Caco-2 (cell line): ENCODE data around the gene HOXD12. TPM values are rescaled to one million over a fixed set of nuclear protein-coding genes. Genes with fewer than 3 reads are reported as not detected.

Source experiments
- BruUV-seq: library from RNA; stranded (reverse); fragments of 400-500 nt; replicated peaks from 2 replicates; lab custom pipeline; 2021; lab: Mats Ljungman, UMichigan
- CTCF ChIA-PET: fragments of 300-600 bp; sonication (Branson Sonifier 250); formaldehyde crosslinking; loops from one replicate; lab custom pipeline; 2022; ENCODE audit warnings: antibody characterized with exemption; lab: Charles Lee
- POLR2A ChIA-PET: fragments of 300-600 bp; sonication (Branson Sonifier 250); formaldehyde crosslinking; loops from one replicate; lab custom pipeline; 2022; ENCODE audit warnings: antibody characterized with exemption; lab: Charles Lee
- DNase-seq, 2 experiments: peaks; one replicate each; pipeline versions ENCODE4 v3.0.0 to v3.0.0-alpha.2; 2020 to 2022
- H3K27me3 ChIP-seq: replicated peaks from 2 replicates; pipeline ENCODE4 v1.6.0; 2011; ENCODE audit warnings: low read length; ENCODE audit not compliant: control insufficient read depth, insufficient read depth
- H3K36me3 ChIP-seq: 2 replicates; pipeline ENCODE4 v1.5.1; 2011; ENCODE audit warnings: low read length; ENCODE audit not compliant: control insufficient read depth, insufficient read depth
- H3K4me1 ChIP-seq: fragments of 250-450 bp; sonication (Bioruptor Pico); 2 replicates; pipeline ENCODE4 v1.5.1; 2020; ENCODE audit warnings: mild to moderate bottlenecking
- H3K4me3 ChIP-seq: 2 replicates; pipeline ENCODE4 v1.5.1; 2011; ENCODE audit warnings: low read depth, mild to moderate bottlenecking, control low read depth, low read length
- H3K9me3 ChIP-seq: fragments of 250-450 bp; sonication (Bioruptor Pico); 2 replicates; pipeline ENCODE4 v1.5.1; 2020; ENCODE audit warnings: mild to moderate bottlenecking, moderate library complexity
- H3K27ac Mint-ChIP-seq: one replicate; pipeline ENCODE4 v1.8.0; 2022; ENCODE audit warnings: mixed read lengths; ENCODE audit not compliant: unreplicated experiment
- H3K27me3 Mint-ChIP-seq: one replicate; pipeline ENCODE4 v1.8.0; 2022; ENCODE audit warnings: mixed read lengths; ENCODE audit not compliant: insufficient read depth, unreplicated experiment
- H3K36me3 Mint-ChIP-seq: one replicate; pipeline ENCODE4 v1.8.0; 2022; ENCODE audit warnings: mild to moderate bottlenecking, mixed read lengths; ENCODE audit not compliant: insufficient read depth, unreplicated experiment
- H3K4me1 Mint-ChIP-seq: one replicate; pipeline ENCODE4 v1.8.0; 2022; ENCODE audit warnings: low read depth, mixed read lengths; ENCODE audit not compliant: unreplicated experiment
- H3K4me3 Mint-ChIP-seq: one replicate; pipeline ENCODE4 v1.8.0; 2022; ENCODE audit warnings: mild to moderate bottlenecking, moderate library complexity, mixed read lengths; ENCODE audit not compliant: unreplicated experiment
- H3K9me3 Mint-ChIP-seq: one replicate; pipeline ENCODE4 v1.8.0; 2022; ENCODE audit warnings: mixed read lengths; ENCODE audit not compliant: unreplicated experiment
- intact Hi-C: fragments of 100-400 bp; cut with micrococcal nuclease; formaldehyde crosslinking; loops from one replicate; pipeline ENCODE4 v1.10.0; 2022; ENCODE audit not compliant: unreplicated experiment
- total RNA-seq: library from RNA; stranded (reverse); gene quantifications from 2 replicates; pipeline ENCODE4 v1.2.3, GENCODE V29; 2022
- TF ChIP-seq, protein P1 (sequence below), 2 experiments: fragments of 200-600 bp in 1 of 2; IDR thresholded peaks; 1 replicate in 1 of 2; 2 replicates in 1 of 2; pipeline versions ENCODE4 v1.5.1 to v1.8.0; 2011 to 2022; ENCODE audit warnings: antibody characterized with exemption in 1 of 2, control low read depth in 1 of 2, inconsistent platforms in 1 of 2, low read depth in 1 of 2, low read length in 1 of 2, mild to moderate bottlenecking in 1 of 2, moderate library complexity in 1 of 2; ENCODE audit not compliant: insufficient read depth in 1 of 2, severe bottlenecking in 1 of 2, unreplicated experiment in 1 of 2

HOXD12 gene
- total RNA-seq, 1 experiment from 2014 or later, result not detected

DNA sequence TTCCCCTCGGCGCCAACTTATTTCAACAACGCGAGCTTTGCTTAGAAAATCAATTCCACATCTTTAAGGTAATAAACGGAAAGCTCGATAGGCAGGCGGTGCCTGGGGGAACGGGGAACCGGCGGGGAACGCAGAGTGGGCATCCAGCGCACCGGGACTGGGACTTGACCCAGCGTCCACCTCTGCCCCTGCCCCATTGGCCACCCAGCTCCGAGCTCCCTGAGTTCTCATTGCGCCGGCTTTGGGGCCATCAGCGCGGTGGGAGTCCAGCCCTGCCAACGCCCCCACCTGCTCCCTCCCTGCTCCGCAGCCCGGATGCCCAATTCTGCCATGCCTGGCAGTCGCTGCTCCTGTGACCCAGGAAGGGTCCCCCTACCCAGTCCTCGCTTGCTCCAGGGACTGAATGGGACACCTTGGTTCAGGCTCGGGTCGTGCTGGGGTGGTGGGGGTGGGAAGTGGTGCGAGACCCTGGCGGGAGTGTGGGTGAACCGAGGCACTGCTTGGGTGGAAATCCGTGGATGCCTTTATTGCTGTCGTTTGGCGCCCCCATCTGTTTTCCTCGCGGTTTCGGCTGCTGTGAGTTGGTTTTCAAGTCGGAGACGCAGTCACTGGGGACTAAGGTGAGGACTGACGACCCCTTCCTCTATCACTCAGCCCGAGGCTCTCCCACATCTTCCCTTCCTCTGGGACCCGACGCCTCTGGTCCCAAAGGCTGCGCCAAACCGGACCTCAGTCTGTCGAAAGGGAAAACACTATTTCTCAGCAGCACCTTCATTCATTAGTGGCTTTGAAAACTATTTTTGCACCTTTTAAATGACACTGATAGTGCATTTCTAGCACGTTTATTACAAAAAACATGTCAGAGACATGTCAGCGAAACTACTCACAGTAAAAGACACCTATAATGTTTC lies 13.5 kb upstream of the HOXD12 start:
- H3K4me1 Mint-ChIP-seq, result peaks cover 12% of the 10 kb centered on the region
- TF ChIP-seq, protein P1, sequence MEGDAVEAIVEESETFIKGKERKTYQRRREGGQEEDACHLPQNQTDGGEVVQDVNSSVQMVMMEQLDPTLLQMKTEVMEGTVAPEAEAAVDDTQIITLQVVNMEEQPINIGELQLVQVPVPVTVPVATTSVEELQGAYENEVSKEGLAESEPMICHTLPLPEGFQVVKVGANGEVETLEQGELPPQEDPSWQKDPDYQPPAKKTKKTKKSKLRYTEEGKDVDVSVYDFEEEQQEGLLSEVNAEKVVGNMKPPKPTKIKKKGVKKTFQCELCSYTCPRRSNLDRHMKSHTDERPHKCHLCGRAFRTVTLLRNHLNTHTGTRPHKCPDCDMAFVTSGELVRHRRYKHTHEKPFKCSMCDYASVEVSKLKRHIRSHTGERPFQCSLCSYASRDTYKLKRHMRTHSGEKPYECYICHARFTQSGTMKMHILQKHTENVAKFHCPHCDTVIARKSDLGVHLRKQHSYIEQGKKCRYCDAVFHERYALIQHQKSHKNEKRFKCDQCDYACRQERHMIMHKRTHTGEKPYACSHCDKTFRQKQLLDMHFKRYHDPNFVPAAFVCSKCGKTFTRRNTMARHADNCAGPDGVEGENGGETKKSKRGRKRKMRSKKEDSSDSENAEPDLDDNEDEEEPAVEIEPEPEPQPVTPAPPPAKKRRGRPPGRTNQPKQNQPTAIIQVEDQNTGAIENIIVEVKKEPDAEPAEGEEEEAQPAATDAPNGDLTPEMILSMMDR (IDR thresholded peaks at IDR 0.05; ENCODE audit: insufficient read depth in 1 of 2, low read depth in 1 of 2, low read length in 1 of 2, severe bottlenecking in 1 of 2, unreplicated experiment in 1 of 2), result peak; percentile 42 to 50
- Histone ChIP-seq H3K4me3 (no peak overlapping the region), H3K36me3 (no peaks in the 10 kb centered on the region), H3K27me3 (peaks cover 16% of the 10 kb centered on the region), H3K9me3 (peaks cover 8% of the 10 kb centered on the region), H3K4me1 (peaks cover 15% of the 10 kb centered on the region; the same call in 1 of the 2 replicates)
- CTCF ChIA-PET, result interaction anchor here (0.8 to 1.2 kb wide), 2 partner anchors 396 to 776 kb away, joined by 3 to 6 read pairs; no protein-coding TSS in a partner anchor
- no peaks in the 10 kb centered on the region for H3K9me3 Mint-ChIP-seq
- BruUV-seq, result no TSS peak
- H3K27me3 Mint-ChIP-seq, result peaks cover 55% of the 10 kb centered on the region
- POLR2A ChIA-PET, result no interaction called here
- no peak overlapping the region for H3K27ac Mint-ChIP-seq
- DNase-seq, result peak in 1 of 2 experiments; percentile 52
- H3K36me3 Mint-ChIP-seq, result peaks cover 5% of the 10 kb centered on the region
- H3K4me3 Mint-ChIP-seq, result peak overlapping the region; percentile 64
- intact Hi-C loops, result loop anchor here (2.0 to 10.0 kb wide), 3 partner anchors 121 to 671 kb away; no protein-coding TSS in a partner anchor

DNA sequence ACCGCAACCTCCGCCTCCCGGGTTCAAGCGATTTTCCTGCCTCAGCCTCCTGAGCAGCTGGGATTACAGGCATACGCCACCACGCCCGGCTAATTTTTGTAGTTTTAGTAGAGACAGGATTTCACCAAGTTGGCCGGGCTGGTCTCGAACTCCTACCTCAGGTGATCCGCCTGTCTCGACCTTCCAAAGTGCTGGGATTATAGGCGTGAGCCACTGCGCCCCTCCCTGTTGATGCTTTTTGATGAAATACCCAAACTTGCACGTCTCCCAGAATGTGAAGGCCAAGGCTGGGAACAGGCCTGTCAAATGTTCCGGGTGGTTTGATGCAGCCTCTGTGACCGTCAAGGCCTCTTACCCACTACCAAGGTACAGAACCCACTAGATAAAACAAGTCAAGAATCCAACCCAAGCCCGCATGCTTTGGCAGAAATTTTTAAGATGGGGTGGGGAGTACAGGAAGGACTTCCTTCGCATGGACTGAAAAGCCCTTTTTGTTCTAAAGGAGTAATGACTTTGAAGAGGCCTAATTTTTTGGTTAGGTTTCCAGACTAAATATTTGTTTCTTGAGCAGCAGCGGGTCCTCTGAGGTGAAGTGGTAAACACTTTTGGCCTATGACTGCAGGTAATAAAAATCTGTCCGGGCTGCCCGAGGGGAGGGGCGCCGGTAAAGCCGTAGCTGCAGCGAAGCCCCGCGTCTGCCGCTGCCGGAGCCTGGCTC lies 12.1 kb upstream of the HOXD12 start:
- peaks cover 12% of the 10 kb centered on the region for H3K4me1 Mint-ChIP-seq
- BruUV-seq, result no TSS peak
- Histone ChIP-seq H3K4me1 (peaks cover 15% of the 10 kb centered on the region; the same call in 1 of the 2 replicates), H3K36me3 (no peaks in the 10 kb centered on the region), H3K4me3 (peak overlapping the region; percentile 43), H3K27me3 (peaks cover 18% of the 10 kb centered on the region), H3K9me3 (no peaks in the 10 kb centered on the region)
- peak overlapping the region; percentile 71 for H3K4me3 Mint-ChIP-seq
- ChIA-PET CTCF (interaction anchor here (1.3 kb wide), 1 partner anchor 10 kb away, joined by 4 read pairs; no protein-coding TSS in a partner anchor), POLR2A (no interaction called here)
- H3K27ac Mint-ChIP-seq, result no peak overlapping the region
- no peaks in the 10 kb centered on the region for H3K9me3 Mint-ChIP-seq
- no peak for DNase-seq
- intact Hi-C loops, result loop anchor here (1.0 to 10.0 kb wide), 4 partner anchors 203 to 721 kb away; no protein-coding TSS in a partner anchor
- peaks cover 58% of the 10 kb centered on the region for H3K27me3 Mint-ChIP-seq
- peaks cover 5% of the 10 kb centered on the region for H3K36me3 Mint-ChIP-seq
- TF ChIP-seq, protein P1 (IDR thresholded peaks at IDR 0.05; ENCODE audit: insufficient read depth in 1 of 2, low read depth in 1 of 2, low read length in 1 of 2, severe bottlenecking in 1 of 2, unreplicated experiment in 1 of 2), result no peak
